ENCODE data around the gene TNP2. TPM values are rescaled to one million over a fixed set of nuclear protein-coding genes. Genes with fewer than 3 reads are reported as not detected.
"Not testable (repeated sequence)": the region's sequence is repeated elsewhere in the genome, so short reads cannot be mapped to it uniquely, and the experiment has no call there.

Gene TNP2
- polyA plus RNA-seq, 3 donors, result not detected

- DNase-seq (ENCODE audit: extremely low read depth in 1 of 11, low read depth in 9 of 11, low spot score in 4 of 11), result no peak
Observed at GRCh38 chr16:11302977-11303376, 33.9 kb upstream of the TNP2 start.

DNA sequence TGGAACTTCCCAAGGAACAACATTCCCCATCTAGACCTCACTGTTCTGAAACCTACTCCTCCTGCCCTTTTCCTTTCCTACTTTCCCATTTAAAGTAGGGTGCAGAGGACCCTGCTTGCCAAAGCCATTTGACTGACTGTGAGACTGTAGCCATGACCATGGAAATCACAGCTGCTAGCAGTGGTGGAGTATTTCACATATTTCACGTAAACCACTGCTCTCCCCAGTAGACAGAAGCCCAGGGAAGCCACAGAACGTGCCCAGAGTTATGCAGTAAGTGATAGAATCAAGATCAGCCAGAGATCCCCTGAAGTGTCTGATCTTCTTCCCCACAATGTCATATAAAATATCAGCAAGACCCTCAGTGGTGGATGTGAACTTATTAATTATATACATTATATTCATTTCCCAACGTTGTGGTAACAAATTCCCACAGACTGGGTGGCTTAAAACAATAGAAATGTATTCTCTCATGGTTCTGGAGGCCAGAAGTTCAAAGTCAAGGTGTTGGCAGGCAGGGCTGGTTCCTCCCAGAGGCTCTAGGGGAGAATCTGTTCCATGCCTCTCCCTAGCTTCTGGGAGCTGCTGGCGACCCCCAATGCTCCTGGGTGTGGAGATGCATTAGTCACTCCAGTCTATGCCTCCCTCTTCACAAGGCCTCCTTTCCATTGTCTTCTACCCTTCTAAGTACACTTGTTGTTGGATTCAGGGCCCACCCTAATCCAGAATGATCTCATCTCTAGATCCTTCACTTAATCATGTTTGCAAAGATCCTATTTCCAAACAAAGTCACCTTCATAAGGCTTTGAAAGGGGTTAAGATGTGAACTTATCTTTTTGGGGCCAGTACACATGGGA lies 32.7 kb upstream of the TNP2 start:
- DNase-seq (ENCODE audit: extremely low read depth in 1 of 11, low read depth in 9 of 11, low spot score in 4 of 11), result no peak

DNA sequence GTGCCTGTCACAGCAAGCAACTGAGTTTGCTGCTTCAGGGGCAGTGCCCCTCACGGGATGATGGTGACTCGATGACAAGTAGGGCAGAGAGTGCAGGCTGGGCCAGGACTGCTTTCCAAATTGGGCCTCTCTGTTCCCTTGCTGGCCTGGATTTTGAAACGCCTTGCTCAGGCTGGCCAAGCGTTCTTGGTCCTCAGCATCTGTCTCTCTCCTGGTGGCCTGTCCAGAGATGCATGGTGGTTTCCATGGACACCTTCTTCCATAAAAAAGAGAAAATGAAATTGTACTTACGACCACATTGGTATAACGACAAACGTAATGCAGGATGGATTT lies 31.4 kb upstream of the TNP2 start:
- DNase-seq (ENCODE audit: extremely low read depth in 1 of 11, low read depth in 9 of 11, low spot score in 4 of 11), result no peak

DNA sequence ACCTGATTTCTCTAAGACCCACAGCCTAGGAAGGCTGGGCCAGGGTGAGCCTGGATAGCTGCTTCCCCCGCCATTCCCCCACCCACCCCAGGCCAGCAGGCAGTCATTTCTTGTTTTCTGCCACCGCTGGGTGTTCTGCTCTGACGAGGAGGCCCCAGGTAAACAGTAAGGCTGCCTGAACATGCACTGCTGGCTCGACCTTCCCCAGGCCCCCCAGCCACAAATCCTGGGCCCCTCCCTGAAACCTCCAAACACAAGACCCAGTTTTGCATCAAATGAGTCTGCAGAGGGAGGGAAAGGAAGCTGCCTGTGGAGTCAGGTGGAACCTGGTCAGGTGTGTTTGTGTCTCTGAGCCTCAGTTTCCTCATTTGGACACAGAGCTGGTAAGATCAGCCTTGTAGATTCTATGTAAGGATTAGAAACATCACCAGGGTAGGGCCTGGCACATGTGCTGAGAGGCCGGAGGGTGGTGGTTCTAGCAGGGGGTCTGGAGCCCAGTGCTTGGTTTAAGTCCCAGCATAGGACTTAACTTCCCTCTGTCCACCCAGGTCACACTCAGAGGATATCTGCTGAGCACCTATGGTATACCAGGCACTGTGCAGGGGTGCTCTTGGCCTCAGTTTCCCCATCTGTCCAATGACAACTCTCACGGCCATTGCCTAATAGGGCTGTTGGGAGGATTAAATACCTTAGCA lies 30.9 kb upstream of the TNP2 start:
- DNase-seq (ENCODE audit: extremely low read depth in 1 of 11, low read depth in 9 of 11, low spot score in 4 of 11), result no peak

GRCh38 chr16:11298950-11299547 lies 29.9 kb upstream of the TNP2 start:
- DNase-seq (ENCODE audit: extremely low read depth in 1 of 11, low read depth in 9 of 11, low spot score in 4 of 11), result not testable (repeated sequence)

DNA sequence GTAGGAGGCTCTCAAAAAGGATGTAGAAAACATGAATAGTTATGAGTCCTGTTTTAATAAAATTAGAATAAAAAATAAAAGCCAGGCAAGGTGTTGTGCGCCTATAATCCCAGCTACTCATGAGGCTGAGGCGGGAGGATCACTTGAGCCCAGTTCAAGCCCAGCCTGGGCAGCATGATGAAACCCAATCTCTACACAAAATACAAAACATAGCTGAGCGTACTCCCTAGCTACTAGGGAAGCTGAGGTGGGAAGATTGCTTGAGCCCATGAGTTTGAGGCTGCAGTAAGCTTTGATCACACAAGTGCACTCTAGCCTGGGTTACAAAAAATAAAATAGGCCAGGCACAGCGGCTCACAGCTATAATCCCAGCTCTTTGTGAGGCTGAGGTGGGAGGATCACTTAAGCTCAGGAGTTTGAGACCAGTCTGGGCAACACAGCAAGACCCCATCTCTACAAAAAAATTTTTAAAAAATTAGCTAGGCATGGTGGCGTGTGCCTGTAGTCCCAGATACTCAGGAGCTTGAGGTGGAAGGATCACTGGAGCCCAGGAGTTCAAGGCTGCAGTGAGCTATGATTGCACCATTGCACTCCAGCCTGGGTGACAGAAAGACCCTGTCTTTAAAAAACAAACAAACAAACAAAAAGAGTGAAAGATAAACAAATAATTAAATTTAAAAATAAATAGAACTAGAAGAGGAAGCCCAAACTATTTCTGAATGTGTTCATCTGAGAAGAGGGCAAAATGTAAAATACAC lies 29.2 kb upstream of the TNP2 start:
- DNase-seq (ENCODE audit: extremely low read depth in 1 of 11, low read depth in 9 of 11, low spot score in 4 of 11), result no peak

DNA sequence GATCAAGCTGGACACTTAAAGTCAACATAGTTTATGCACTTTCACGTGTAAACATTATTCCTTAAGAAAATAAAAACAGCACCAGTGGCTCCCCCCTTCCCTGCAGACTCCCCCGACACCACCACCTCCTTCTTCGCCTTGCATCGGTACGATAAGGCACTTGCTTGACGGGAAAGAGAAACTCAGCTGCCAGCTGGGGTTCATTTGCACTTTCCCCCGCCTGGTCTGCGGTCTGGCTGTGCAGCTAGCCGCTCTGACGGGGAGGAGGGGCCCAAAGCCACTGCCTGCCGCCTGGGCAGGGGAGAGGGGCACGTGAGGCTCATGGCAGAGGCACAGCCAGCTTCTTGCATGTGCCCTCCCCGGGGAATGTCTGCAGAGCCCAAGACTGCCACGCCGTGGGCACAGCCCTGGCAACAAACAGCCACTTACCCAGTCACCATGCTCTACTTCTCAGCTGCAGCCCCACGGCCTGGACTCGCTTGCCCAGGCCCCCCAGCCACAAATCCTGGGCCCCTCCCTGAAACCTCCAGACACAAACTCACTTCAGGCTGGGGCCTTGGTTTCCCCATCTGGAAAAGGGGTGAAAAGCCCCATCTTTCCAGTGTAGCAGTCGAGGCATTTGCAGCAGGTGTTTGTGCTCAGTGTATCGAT lies 28.5 kb upstream of the TNP2 start:
- peak in 3 of 11 donors; percentile 56 to 67 (median 61) for DNase-seq (ENCODE audit: extremely low read depth in 1 of 11, low read depth in 9 of 11, low spot score in 4 of 11)

GRCh38 chr16:11296706-11297491 lies 27.8 kb upstream of the TNP2 start:
- DNase-seq (ENCODE audit: extremely low read depth in 1 of 11, low read depth in 9 of 11, low spot score in 4 of 11), result no peak

DNA sequence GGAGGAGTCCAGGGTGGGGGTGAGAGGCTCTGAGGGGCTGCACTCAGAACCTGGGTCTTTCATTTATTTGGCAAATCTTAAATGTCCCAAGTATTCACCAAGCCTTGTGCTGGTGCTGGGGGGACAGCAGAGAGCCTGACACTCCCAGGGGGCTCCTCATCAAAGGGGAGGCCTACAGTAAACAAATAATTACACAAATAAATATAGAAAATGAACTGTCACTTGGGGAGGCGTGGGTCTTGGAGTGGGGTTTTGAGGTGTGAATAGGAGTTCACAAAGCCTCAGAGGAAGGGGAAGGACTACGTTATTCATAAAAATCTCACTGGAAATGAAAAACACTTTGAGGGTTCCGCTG lies 27.2 kb upstream of the TNP2 start:
- DNase-seq (ENCODE audit: extremely low read depth in 1 of 11, low read depth in 9 of 11, low spot score in 4 of 11), result no peak

DNA sequence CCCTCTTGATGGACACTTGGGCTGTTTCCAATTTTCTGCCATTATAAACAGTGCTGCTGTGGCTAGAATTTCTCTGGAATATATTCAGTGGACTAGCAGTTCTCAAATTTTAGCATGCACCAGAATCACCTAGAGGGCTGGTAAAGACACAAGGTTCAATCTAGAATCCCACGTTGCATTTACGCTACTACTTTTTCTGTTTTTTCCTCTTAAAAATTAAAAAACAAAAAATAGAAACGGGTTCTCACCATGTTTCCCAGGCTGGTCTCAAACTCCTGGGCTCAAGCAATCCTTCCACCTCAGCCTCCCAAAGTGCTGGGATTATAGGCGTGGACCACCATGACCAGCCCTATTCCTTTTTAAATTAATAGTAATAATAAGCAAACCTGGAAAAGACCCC lies 26.5 kb upstream of the TNP2 start:
- DNase-seq (ENCODE audit: extremely low read depth in 1 of 11, low read depth in 9 of 11, low spot score in 4 of 11), result no peak

DNA sequence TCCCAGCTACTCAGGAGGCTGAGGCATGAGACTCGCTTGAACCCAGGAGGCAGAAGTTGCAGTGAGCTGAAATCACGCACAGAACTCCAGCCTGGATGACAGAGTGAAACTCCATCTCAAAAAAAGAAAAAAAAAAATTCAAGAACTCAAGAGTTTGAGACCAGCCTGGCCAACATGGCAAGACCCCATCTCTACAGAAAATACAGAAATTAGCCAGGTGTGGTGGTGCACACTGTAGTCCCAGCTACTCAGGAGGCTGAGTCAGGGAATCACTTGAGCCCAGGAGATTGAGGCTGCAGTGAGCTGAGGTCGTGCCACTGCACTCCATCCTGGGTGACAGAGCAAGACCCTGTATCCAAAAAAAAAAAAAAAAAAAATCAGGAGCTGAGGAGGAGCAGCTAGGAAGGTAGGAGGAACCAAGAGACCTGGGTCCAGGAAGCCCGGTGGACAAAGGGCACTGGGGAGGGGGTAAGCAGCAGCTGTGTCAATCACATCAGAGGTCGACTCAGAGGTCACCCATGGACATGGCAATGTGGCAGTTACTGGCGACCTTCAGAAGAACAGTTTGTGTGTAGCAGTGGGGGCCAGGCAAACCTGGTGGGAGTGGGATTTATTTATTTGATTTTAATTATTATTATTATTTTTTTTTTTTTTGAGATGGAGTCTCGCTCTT lies 23.1 kb upstream of the TNP2 start:
- DNase-seq (ENCODE audit: extremely low read depth in 1 of 11, low read depth in 9 of 11, low spot score in 4 of 11), result no peak

- peak in 4 of 11 donors; percentile 44 to 83 (median 54) for DNase-seq (ENCODE audit: extremely low read depth in 1 of 11, low read depth in 9 of 11, low spot score in 4 of 11)
Observed at GRCh38 chr16:11291091-11291703, 22.1 kb upstream of the TNP2 start.

- DNase-seq (ENCODE audit: extremely low read depth in 1 of 11, low read depth in 9 of 11, low spot score in 4 of 11), result no peak
Observed at GRCh38 chr16:11290102-11290893, 21.2 kb upstream of the TNP2 start.

DNA sequence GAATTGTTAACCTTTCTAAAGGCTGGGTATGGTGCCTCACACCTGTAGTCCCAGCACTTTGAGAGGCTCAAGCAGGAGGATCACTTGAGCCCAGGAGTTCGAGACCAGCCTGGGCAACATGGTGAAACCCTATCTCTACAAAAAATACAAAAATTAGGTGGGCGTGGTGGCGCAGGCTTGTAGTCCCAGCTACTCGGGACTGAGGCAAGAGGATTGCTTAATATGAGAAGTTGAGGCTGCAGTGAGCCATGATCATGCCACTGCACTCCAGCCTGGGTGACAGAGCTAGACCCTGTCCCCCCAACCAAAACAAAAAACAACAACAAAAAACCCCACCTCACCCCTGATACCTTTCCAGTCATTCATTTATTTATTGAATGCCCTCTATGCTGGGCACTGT lies 20.6 kb upstream of the TNP2 start:
- DNase-seq (ENCODE audit: extremely low read depth in 1 of 11, low read depth in 9 of 11, low spot score in 4 of 11), result not testable (repeated sequence)

- no peak for DNase-seq (ENCODE audit: extremely low read depth in 1 of 11, low read depth in 9 of 11, low spot score in 4 of 11)
Observed at GRCh38 chr16:11289202-11289601, 20.1 kb upstream of the TNP2 start.

DNA sequence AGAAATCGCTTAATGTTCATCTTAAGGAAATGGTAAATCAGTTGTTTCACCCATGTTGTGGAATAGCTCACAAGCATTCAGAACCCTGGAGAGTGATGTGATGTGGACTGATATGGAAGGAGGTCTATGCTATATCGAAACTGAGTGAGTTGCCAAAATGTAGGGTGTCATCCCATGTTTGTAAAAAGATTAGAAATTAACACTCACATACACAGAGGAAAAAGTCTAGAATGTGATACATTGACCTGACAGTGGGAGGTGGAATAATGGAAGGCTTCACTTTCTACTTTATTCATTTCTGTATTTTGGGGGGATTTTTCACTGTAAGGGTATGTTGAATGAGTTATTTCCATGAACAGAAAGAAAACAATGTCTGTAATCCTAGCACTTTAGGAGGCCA lies 16.7 kb upstream of the TNP2 start:
- no peak for DNase-seq (ENCODE audit: extremely low read depth in 1 of 11, low read depth in 9 of 11, low spot score in 4 of 11)

DNA sequence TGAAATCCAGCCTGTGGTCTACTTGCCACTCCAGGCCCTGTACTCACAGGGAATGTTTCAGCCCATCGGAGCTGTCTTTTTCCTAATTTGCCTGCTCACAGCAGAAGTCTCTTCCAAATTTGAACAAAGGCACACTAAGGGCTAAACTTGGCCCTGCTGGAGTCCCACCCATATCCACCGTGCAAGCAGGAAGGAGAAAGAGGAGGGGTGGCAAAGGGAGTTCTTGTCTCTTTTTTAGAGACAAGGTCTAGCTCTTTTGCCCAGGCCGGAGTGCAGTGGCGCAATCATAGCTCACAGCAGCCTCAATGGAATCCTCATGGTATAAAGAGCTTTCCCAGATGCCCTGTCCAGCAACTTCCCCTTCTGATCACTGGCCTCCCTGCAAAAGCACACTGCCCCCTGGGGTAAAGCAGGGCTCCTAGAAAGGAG lies 14.7 kb upstream of the TNP2 start:
- DNase-seq (ENCODE audit: extremely low read depth in 1 of 11, low read depth in 9 of 11, low spot score in 4 of 11), result no peak

Data from renal cortex interstitium (tissue), 11 donors.